ENCODE data around the gene RBM44.
"Not testable (repeated sequence)": the region's sequence is repeated elsewhere in the genome, so short reads cannot be mapped to it uniquely, and the experiment has no call there.

Gene RBM44

DNA sequence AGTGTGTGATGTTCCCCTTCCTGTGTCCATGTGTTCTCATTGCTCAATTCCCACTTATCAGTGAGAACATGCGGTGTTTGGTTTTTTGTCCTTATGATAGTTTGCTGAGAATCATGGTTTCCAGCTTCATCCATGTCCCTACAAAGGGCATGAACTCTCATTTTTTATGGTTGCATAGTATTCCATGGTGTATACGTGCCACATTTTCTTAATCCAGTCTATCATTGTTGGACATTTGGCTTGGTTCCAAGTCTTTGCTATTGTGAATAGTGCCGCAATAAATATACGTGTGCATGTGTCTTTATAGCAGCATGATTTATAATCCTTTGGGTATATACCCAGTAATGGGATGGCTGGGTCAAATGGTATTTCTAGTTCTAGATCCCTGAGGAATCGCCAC lies 14.9 kb upstream of the RBM44 start:
- not testable (repeated sequence) for DNase-seq

DNA sequence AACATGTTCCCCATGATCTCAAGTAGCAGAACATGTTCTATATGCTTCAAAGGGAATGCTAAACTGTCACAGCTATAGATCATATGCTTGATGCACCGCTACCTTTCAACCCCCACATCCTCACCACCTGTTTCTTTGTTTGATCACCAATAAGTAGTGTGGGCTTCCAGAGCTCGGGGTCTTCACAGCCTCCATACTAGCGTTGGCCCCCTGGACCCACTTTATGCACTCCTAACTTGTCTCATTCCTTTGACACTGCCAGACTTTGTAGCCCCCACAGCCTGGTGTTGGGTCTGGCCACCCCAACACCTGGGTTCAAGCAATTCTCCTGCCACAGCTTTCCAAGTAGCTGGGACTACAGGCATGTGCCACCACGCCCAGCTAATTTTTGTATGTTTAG lies 11.6 kb upstream of the RBM44 start:
- DNase-seq, result no peak

- no peak for DNase-seq
These were observed 8.2 kb upstream of the RBM44 start for GRCh38 chr2:237790353-237790752.

GRCh38 chr2:237791977-237792727 lies 6.4 kb upstream of the RBM44 start:
- no peak for DNase-seq

- DNase-seq, result no peak
These were observed 1.3 kb upstream of the RBM44 start for GRCh38 chr2:237797253-237797652.

DNA sequence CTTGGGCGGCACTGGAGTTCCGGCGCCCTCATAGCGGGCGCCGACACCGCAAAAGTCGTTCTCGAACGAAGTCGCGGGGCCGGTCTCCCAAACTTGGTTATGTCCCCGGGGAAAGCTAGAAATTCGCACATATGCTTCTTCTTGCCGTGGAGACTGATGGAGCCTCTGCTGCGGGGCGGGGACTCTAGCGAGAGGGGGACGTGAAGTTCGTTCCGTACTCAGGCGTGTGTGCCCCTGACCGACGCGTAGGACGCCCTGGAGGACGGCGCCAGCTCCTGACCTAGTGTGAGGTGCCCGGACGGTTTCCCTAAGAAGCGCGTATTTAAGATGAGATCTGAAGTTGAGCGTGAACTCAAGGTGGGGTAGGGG lies 465 bp downstream of the RBM44 start:
- no peak for DNase-seq

- DNase-seq, result no peak
These were observed 2.9 kb downstream of the RBM44 start for GRCh38 chr2:237801466-237801865.

GRCh38 chr2:237806334-237806733 lies 7.8 kb downstream of the RBM44 start:
- no peak for DNase-seq

DNA sequence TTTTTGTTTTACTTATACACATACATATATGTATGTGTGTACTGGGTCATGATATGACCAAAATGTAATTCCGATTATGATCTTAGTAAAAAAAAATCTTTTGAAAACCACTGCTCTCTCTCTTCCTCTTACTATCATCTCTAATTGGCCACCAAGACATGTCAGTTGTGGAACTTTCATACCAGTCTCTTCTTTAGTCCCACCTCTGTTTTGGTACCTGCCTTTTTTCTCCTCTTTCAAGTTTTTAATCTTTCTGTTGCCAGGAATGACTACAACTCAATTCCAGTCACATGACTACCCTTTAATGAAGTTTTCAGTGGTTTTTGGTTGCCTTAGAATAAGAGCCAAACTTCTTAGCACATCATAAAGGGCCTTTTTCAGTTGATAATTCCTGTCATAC lies 17.1 kb downstream of the RBM44 start:
- DNase-seq, result no peak

GRCh38 chr2:237816531-237816930 lies 18.0 kb downstream of the RBM44 start:
- no peak for DNase-seq

DNA sequence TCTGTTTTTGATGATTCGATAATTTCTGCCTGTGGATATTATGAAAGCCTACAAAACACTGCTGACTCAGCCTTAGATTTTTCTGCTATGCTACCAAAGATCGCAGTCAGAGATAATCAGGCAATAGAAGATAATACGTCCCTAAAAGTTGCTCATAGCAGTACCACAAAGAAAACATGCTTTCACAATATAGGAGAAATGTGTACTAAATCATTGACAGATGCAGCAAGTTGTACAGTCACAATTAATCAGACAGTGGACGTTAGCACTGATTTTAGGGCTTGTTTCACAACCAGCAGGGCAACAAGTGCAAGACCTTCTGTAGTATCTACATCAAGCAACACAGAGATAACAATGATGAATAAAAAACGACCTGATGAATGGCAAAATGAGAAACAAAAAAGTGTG lies 19.5 kb downstream of the RBM44 start:
- DNase-seq, result no peak

GRCh38 chr2:237819231-237819630 lies 20.7 kb downstream of the RBM44 start:
- DNase-seq, result no peak

DNA sequence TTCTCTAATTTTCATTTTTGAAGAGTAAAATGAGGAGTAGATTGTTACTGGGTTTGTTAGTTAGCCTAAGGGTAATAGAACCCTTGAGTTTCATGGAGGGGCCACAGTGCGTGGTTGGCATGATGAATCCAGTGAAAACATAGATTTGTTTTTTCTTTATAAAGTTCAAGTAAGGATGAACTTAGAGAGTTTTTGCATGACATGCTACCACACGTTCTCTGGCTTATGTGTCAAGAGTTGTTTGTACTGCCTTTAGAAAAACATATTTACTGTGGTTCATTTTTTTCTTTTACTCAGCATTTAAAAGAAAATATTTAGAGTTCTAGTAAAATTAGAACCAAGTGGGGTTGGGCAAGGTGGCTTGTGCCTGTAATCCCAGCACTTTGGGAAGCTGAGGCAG lies 21.8 kb downstream of the RBM44 start:
- DNase-seq, result no peak

GRCh38 chr2:237823544-237823943 lies 25.0 kb downstream of the RBM44 start:
- no peak for DNase-seq

GRCh38 chr2:237824085-237824484 lies 25.5 kb downstream of the RBM44 start:
- DNase-seq, result no peak

- no peak for DNase-seq
These were observed 28.9 kb downstream of the RBM44 start for GRCh38 chr2:237827421-237827987.

- DNase-seq, result no peak
These were observed 31.9 kb downstream of the RBM44 start for GRCh38 chr2:237830522-237830921.

DNA sequence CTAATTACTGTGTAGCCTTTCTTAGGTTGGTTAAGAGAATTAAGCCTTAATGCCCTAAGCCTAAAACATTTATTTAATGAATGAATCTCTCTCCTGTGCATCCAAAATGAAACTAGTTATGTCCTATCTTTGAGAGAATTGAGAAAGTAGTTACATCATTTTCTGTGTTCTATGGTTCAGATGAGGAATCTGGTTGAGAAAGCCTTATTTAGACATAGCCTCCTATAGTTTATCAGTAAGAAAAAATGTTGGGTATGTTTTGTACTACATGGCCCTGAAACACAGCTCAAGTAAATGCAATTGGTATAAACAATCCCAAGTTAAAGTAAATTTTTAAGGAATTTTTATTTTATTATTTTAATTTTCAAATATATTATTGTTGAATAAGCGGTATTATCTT lies 35.0 kb downstream of the RBM44 start:
- DNase-seq, result no peak

DNA sequence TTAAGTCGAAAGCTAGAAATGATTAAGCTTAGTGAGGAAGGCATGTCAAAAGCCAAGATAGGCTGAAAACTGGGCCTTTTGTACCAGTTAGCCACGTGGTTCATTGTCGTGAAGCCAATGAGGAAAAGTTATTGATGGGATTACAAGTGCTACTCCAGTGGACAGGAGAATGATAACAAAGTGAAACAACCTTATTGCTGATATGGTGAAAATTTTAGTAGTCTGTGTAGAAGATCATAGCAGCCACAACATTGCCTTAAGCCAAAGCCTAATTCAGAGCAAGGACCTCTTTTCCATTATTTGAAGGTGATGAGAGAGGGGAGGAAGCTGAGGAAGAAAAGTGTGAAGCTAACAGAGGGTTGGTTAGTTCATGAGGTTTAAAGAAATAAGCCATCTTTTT lies 36.8 kb downstream of the RBM44 start:
- no peak for DNase-seq

DNA sequence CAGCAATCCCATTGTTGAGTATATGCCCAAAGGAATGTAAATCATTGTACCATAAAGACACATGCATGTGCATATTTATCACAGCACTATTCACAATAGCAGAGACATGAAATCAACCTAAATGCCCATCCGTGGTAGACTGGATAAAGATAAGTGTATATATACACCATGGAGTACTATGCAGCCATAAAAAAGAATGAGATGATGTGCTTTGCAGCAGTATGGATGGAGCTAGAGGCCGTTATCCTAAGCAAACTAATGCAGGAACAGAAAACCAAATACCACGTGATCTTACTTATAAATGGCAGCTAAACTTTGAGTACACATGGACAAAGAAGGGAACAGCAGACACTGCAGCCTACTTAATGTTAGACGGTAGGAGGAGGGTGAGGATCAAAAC lies 42.5 kb downstream of the RBM44 start:
- no peak for DNase-seq

DNA sequence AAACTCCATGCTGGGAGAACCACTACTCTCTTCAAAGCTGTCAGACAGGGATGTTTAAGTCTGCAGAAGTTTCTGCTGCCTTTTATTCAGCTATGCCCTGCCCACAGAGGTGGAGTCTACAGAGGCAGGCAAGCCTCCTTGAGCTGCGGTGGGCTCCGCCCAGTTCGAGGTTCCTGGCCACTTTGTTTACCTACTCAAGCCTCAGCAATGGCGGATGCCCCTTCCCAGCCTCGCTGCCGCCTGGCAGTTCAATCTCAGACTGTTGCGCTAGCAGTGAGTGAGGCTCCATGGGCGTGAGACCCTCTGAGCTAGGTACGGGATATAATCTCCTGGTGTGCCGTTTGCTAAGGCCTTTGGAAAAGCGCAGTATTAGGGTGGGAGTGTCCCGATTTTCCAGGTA lies 50.4 kb downstream of the RBM44 start:
- DNase-seq, result not testable (repeated sequence)

- DNase-seq, result no peak
These were observed 55.7 kb downstream of the RBM44 start for GRCh38 chr2:237854295-237854694.

DNA sequence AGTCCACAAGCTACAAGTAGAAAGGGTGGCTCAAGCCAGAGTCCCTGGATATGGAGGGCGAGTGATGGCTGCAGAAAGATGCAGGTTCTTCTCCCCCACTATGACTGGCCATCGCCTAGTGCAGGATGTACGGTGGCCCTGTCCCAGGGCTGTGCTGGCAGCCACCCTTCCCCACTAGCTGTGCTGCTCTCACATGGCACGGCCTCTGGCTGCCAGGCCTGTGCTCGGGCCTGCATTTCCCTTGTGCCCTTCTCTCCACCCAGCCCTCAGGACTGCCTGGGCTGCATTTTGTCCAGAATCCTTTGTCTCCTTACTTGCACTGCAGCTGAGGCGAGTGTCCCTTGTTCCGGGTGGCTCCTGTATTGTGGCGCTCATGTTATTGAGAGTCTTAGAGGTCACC lies 59.2 kb downstream of the RBM44 start:
- DNase-seq, result no peak

DNA sequence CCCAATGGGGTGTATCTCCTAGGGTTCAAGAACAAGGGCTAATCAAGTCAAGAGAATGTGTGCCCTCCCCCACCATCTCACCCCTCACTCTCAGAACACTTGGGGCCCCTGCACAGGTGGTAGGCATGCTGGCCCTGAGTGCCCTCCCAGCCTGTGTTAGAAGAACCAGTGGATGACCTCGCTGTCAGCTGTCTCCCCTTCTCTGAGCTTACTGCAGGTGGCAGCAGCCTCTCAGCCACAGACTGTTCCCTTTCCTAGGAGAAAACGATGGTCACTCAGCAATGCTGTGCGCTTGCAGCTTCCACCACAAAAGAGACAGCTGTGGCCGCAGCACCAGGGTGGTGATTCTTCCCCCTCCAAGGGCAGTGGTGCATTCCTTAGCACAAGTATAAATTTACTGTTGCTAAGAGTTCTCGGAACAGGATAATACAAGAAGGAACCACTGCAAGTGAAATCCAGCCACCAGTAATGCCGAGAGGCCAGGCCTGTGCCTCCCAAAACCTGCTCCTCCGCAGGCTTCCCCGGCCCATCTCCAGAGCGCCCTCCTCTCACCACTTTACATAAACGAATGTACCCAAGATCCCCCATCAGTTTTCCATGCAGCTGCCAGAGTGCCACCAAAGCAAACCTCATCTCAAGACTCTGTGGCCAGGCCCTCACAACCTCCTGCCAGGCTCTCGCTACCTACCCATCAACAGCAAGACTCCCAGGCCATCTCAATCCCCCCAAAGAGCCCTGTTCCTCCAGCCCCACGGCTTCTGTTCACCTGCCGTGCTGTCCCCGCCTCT lies 59.9 kb downstream of the RBM44 start:
- no peak for DNase-seq
